ENCODE measurements around the gene FAM118B.
A peak's percentile ranks its signal among the peaks of the same experiment; 100 is the strongest.

The FAM118B gene

GRCh38 chr11:126211236-126212088 lies at the start of gene FAM118B, which contains the start of gene RPUSD4:
Gene FAM118B (plus strand): TSS chr11:126211782. CDS start chr11:126235002, 23,220 bp downstream.
Gene RPUSD4 (minus strand): TSS chr11:126211650. CDS start chr11:126211638, 12 bp downstream.
- no peaks in the 10 kb centered on the region for H3K27me3 ChIP-seq (replicated peaks)
- H3K4me3 ChIP-seq (ENCODE audit: low read depth, low read length): peak within 1 kb of the TSS; percentile 99
- peak within 1 kb of the TSS; percentile 53 for H3K27ac ChIP-seq
- TF ChIP-seq CTCF (IDR thresholded peaks at IDR 0.05; ENCODE audit: low read depth, low read length, missing control alignments): no peak
- in situ Hi-C loops (cut with HindIII; ENCODE audit: low pct_ligation_motif_present, low sequenced_read_pairs): no loop called here
- H3K36me3 ChIP-seq (replicated peaks): peaks cover 14% of the 10 kb centered on the region
- DNase-seq: peak; percentile 97

- DNase-seq: no peak
- TF ChIP-seq CTCF (IDR thresholded peaks at IDR 0.05; ENCODE audit: low read depth, low read length, missing control alignments): no peak
- H3K4me3 ChIP-seq (ENCODE audit: low read depth, low read length): no peak overlapping the region
- H3K27me3 ChIP-seq (replicated peaks): no peaks in the 10 kb centered on the region
- in situ Hi-C loops (cut with HindIII; ENCODE audit: low pct_ligation_motif_present, low sequenced_read_pairs): no loop called here
- H3K27ac ChIP-seq: no peak overlapping the region
- H3K36me3 ChIP-seq (replicated peaks): no peaks in the 10 kb centered on the region
Measured at GRCh38 chr11:126162306-126163030, 49.1 kb upstream of the FAM118B start.

GRCh38 chr11:126163074-126163700 lies 48.4 kb upstream of the FAM118B start:
- no peak overlapping the region for H3K4me3 ChIP-seq (ENCODE audit: low read depth, low read length)

GRCh38 chr11:126163779-126164178 lies 47.8 kb upstream of the FAM118B start:
- no peak for DNase-seq
- Histone ChIP-seq H3K4me3 (ENCODE audit: low read depth, low read length) (no peak overlapping the region), H3K36me3 (replicated peaks) (no peaks in the 10 kb centered on the region), H3K27me3 (replicated peaks) (no peaks in the 10 kb centered on the region), H3K27ac (no peak overlapping the region)
- no peak for TF ChIP-seq CTCF (IDR thresholded peaks at IDR 0.05; ENCODE audit: low read depth, low read length, missing control alignments)
- in situ Hi-C loops (cut with HindIII; ENCODE audit: low pct_ligation_motif_present, low sequenced_read_pairs): no loop called here

More at GRCh38 chr11:126163074-126163700, 48.4 kb upstream of the FAM118B start:
- no peaks in the 10 kb centered on the region for H3K27me3 ChIP-seq (replicated peaks)
- DNase-seq: peak; percentile 54
- in situ Hi-C loops (cut with HindIII; ENCODE audit: low pct_ligation_motif_present, low sequenced_read_pairs): no loop called here
- H3K27ac ChIP-seq: no peak overlapping the region
- no peaks in the 10 kb centered on the region for H3K36me3 ChIP-seq (replicated peaks)
- no peak for TF ChIP-seq CTCF (IDR thresholded peaks at IDR 0.05; ENCODE audit: low read depth, low read length, missing control alignments)

GRCh38 chr11:126164781-126165180 lies 46.8 kb upstream of the FAM118B start:
- in situ Hi-C loops (cut with HindIII; ENCODE audit: low pct_ligation_motif_present, low sequenced_read_pairs): no loop called here
- Histone ChIP-seq H3K4me3 (ENCODE audit: low read depth, low read length) (no peak overlapping the region), H3K27ac (no peak overlapping the region), H3K27me3 (replicated peaks) (no peaks in the 10 kb centered on the region), H3K36me3 (replicated peaks) (no peaks in the 10 kb centered on the region)
- DNase-seq: no peak
- TF ChIP-seq CTCF (IDR thresholded peaks at IDR 0.05; ENCODE audit: low read depth, low read length, missing control alignments): no peak
